PC-9 (cell line): ENCODE measurements around the gene TBC1D9B.

Experiments
- CTCF ChIP-seq: fragments of 200-600 bp; sonication (generic); conservative IDR thresholded peaks from 2 replicates; pipeline ENCODE4 v1.6.1; 2017; ENCODE audit warnings: mixed run types, antibody characterized with exemption, mild to moderate bottlenecking, moderate library complexity
- EZH2 ChIP-seq: fragments of 200-600 bp; sonication (generic); IDR thresholded peaks from 2 replicates; pipeline ENCODE4 v1.8.0; 2017; ENCODE audit warnings: antibody characterized with exemption, low read depth

GRCh38 chr5:179863449-179864085 is 44.1 kb downstream of the TBC1D9B start:
- no peak for TF ChIP-seq EZH2
- no peak for TF ChIP-seq CTCF
